ENCODE data around the gene VEZF1. TPM values are rescaled to one million over a fixed set of nuclear protein-coding genes. Genes with fewer than 3 reads are reported as not detected.

VEZF1 gene
- total RNA-seq, 1 experiment from 2014 or later, result 52.1 TPM

DNA sequence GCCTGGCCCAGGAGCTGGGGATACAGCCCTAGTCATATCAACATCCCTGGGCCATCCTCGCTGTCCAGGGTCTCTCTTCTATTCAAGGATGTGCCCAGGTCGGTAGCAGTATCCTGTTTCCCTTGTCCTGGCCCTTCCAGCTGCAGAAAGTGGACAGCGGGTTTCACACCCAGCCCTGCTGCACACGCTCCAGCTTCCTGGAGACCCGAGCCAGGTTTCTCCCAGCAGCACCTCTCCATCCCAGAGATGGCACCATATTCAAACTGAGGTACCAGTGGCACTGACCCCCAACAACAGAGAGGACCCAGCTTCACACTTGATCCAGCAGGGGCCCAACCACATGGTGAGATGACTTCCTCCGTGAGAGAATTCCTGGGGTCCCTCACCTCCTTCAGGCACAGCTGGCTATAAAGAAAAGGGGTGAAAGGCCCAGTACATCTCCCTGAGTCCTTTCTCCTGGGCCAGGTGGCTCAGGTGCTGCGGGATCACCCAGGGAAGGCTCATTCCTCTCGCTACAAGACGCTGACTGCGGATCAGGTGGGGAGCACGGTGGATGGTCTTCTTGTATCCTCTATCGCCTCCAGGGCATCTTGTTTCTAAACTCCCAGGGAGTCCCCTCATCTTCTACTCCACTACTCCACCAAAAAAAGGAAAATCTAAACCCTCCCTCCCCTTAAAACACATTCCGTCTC, 34.2 kb downstream of the VEZF1 start:
- peaks cover 41% of the 10 kb centered on the region for H3K4me1 Mint-ChIP-seq (ENCODE audit: low read depth, unreplicated experiment)
- H3K4me1 ChIP-seq, result peaks cover 58% of the 10 kb centered on the region
- H3K4me3 ChIP-seq (ENCODE audit: low read depth, low read length), result peak overlapping the region; percentile 69
- CTCF ChIA-PET, result interaction anchor here (0.7 to 2.7 kb wide), 7 partner anchors 10 to 92 kb away, joined by 3 to 10 read pairs (median 3); no protein-coding TSS in a partner anchor
- peak overlapping the region; percentile 72 for H3K4me3 Mint-ChIP-seq (ENCODE audit: unreplicated experiment)
- no peaks in the 10 kb centered on the region for H3K36me3 ChIP-seq (ENCODE audit: control insufficient read depth, insufficient read depth, low read length)
- TF ChIP-seq, protein P1, sequence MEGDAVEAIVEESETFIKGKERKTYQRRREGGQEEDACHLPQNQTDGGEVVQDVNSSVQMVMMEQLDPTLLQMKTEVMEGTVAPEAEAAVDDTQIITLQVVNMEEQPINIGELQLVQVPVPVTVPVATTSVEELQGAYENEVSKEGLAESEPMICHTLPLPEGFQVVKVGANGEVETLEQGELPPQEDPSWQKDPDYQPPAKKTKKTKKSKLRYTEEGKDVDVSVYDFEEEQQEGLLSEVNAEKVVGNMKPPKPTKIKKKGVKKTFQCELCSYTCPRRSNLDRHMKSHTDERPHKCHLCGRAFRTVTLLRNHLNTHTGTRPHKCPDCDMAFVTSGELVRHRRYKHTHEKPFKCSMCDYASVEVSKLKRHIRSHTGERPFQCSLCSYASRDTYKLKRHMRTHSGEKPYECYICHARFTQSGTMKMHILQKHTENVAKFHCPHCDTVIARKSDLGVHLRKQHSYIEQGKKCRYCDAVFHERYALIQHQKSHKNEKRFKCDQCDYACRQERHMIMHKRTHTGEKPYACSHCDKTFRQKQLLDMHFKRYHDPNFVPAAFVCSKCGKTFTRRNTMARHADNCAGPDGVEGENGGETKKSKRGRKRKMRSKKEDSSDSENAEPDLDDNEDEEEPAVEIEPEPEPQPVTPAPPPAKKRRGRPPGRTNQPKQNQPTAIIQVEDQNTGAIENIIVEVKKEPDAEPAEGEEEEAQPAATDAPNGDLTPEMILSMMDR (IDR thresholded peaks at IDR 0.05; ENCODE audit: insufficient read depth in 1 of 2, low read depth in 1 of 2, low read length in 1 of 2, severe bottlenecking in 1 of 2, unreplicated experiment in 1 of 2), result no peak
- POLR2A ChIA-PET, result interaction anchor here (0.6 to 1.7 kb wide), 4 partner anchors 44 to 103 kb away, joined by 3 to 9 read pairs (median 6); partner anchors contain the start of gene SRSF1
- no peaks in the 10 kb centered on the region for H3K27me3 Mint-ChIP-seq (ENCODE audit: insufficient read depth, unreplicated experiment)
- no peak for DNase-seq
- no peaks in the 10 kb centered on the region for H3K9me3 Mint-ChIP-seq (ENCODE audit: unreplicated experiment)
- H3K36me3 Mint-ChIP-seq (ENCODE audit: insufficient read depth, unreplicated experiment), result peaks cover 10% of the 10 kb centered on the region
- intact Hi-C loops (cut with micrococcal nuclease; ENCODE audit: unreplicated experiment), result loop anchor here (1.0 to 2.0 kb wide), 4 partner anchors 8 to 61 kb away; partner anchors contain the start of gene VEZF1
- no peaks in the 10 kb centered on the region for H3K9me3 ChIP-seq
- TSS peak; percentile 56 for BruUV-seq (replicated peaks)
- peak overlapping the region; percentile 53 for H3K27ac Mint-ChIP-seq (ENCODE audit: unreplicated experiment)
- H3K27me3 ChIP-seq (replicated peaks; ENCODE audit: control insufficient read depth, insufficient read depth, low read length), result no peaks in the 10 kb centered on the region

DNA sequence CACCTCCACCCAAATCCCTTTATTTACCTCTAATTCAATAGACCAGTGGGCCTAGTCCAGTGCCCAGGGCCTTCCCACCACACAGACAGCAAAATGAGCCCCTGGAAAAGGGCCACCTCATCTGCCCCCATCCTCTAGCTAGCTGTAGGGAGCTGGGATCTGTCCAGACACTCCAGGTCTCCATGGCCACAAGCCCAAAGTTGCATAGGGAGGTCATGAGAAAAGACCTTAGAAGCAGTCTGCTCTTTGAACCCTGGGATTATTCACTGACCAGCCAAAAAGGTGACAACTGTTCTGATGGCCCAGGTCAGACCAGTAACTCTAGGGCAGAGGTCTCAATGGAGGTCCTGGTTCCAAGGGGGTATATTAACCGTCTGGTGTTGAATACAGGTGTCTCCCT, 34.8 kb downstream of the VEZF1 start:
- TF ChIP-seq, protein P1 (IDR thresholded peaks at IDR 0.05; ENCODE audit: insufficient read depth in 1 of 2, low read depth in 1 of 2, low read length in 1 of 2, severe bottlenecking in 1 of 2, unreplicated experiment in 1 of 2), result no peak
- no peaks in the 10 kb centered on the region for H3K27me3 ChIP-seq (replicated peaks; ENCODE audit: control insufficient read depth, insufficient read depth, low read length)
- CTCF ChIA-PET, result interaction anchor here (1.1 to 2.7 kb wide), 3 partner anchors 15 to 60 kb away, joined by 3 to 10 read pairs (median 3); no protein-coding TSS in a partner anchor
- POLR2A ChIA-PET, result no interaction called here
- H3K36me3 ChIP-seq (ENCODE audit: control insufficient read depth, insufficient read depth, low read length), result no peaks in the 10 kb centered on the region
- H3K4me3 ChIP-seq (ENCODE audit: low read depth, low read length), result no peak overlapping the region
- H3K36me3 Mint-ChIP-seq (ENCODE audit: insufficient read depth, unreplicated experiment), result peaks cover 16% of the 10 kb centered on the region
- DNase-seq, result no peak
- no peaks in the 10 kb centered on the region for H3K27me3 Mint-ChIP-seq (ENCODE audit: insufficient read depth, unreplicated experiment)
- peak overlapping the region; percentile 72 for H3K4me3 Mint-ChIP-seq (ENCODE audit: unreplicated experiment)
- BruUV-seq (replicated peaks), result no TSS peak
- H3K27ac Mint-ChIP-seq (ENCODE audit: unreplicated experiment), result no peak overlapping the region
- H3K4me1 Mint-ChIP-seq (ENCODE audit: low read depth, unreplicated experiment), result peaks cover 48% of the 10 kb centered on the region
- H3K9me3 Mint-ChIP-seq (ENCODE audit: unreplicated experiment), result no peaks in the 10 kb centered on the region
- H3K4me1 ChIP-seq, result peaks cover 65% of the 10 kb centered on the region
- intact Hi-C loops (cut with micrococcal nuclease; ENCODE audit: unreplicated experiment), result no loop called here
- H3K9me3 ChIP-seq, result no peaks in the 10 kb centered on the region

DNA sequence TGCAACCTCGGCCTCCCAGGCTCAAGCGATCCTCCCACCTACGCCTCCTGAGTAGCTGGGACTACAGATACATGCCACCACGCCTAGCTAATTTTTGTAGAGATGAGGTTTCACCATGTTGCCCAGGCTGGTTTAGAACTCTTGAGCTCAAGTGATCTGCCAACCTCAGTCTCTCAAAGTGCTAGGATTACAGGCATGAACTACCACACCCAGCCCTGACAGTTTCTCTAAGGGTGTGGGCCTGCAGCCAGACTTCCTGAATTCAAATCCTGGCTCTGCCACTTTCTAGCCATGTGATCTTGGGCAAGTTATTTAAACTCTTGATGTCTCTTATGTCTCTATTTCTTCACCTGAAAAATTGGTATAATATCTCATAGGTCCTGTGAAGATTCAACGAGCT, 38.4 kb downstream of the VEZF1 start:
- Histone ChIP-seq H3K9me3 (no peaks in the 10 kb centered on the region), H3K36me3 (ENCODE audit: control insufficient read depth, insufficient read depth, low read length) (no peaks in the 10 kb centered on the region), H3K4me3 (ENCODE audit: low read depth, low read length) (no peak overlapping the region), H3K4me1 (peaks cover 78% of the 10 kb centered on the region), H3K27me3 (replicated peaks; ENCODE audit: control insufficient read depth, insufficient read depth, low read length) (no peaks in the 10 kb centered on the region)
- Mint-ChIP-seq H3K4me3 (ENCODE audit: unreplicated experiment) (no peak overlapping the region), H3K36me3 (ENCODE audit: insufficient read depth, unreplicated experiment) (peaks cover 17% of the 10 kb centered on the region), H3K27ac (ENCODE audit: unreplicated experiment) (peak overlapping the region; percentile 81), H3K27me3 (ENCODE audit: insufficient read depth, unreplicated experiment) (no peaks in the 10 kb centered on the region), H3K4me1 (ENCODE audit: low read depth, unreplicated experiment) (peaks cover 55% of the 10 kb centered on the region), H3K9me3 (ENCODE audit: unreplicated experiment) (no peaks in the 10 kb centered on the region)
- ChIA-PET CTCF (interaction anchor here (0.8 to 1.7 kb wide), 4 partner anchors 46 to 90 kb away, joined by 3 to 7 read pairs (median 5); no protein-coding TSS in a partner anchor), POLR2A (no interaction called here)
- intact Hi-C loops (cut with micrococcal nuclease; ENCODE audit: unreplicated experiment), result loop anchor here (2.0 kb wide), 1 partner anchor 15 kb away; no protein-coding TSS in a partner anchor
- BruUV-seq (replicated peaks), result no TSS peak
- DNase-seq, result no peak
- TF ChIP-seq, protein P1 (IDR thresholded peaks at IDR 0.05; ENCODE audit: insufficient read depth in 1 of 2, low read depth in 1 of 2, low read length in 1 of 2, severe bottlenecking in 1 of 2, unreplicated experiment in 1 of 2), result no peak
